PFSK-1 (cell line): Measurements from ENCODE around the gene KLHDC7B.

Experiments used
- FOXP2 ChIP-seq: optimal IDR thresholded peaks from 2 replicates; pipeline ENCODE3; 2011; ENCODE audit warnings: borderline replicate concordance, control low read depth, inconsistent platforms; ENCODE audit not compliant: insufficient read depth; ENCODE audit errors: extremely low read length, extremely low read depth
- POLR2AphosphoS5 ChIP-seq: IDR thresholded peaks from 2 replicates; pipeline ENCODE4 v1.6.1; 2012; ENCODE audit warnings: low read depth, mild to moderate bottlenecking, control low read depth, low read length, moderate library complexity
- REST ChIP-seq, 2 experiments: IDR thresholded peaks; 2 replicates each; pipeline versions ENCODE4 v1.6.1 to v1.8.0; 2011 to 2012; ENCODE audit warnings: low read depth in 2 of 2, low read length in 2 of 2, control low read depth in 1 of 2, inconsistent platforms in 1 of 2, mild to moderate bottlenecking in 1 of 2, moderate library complexity in 1 of 2; ENCODE audit not compliant: insufficient read depth in 1 of 2
- SIN3A ChIP-seq: IDR thresholded peaks from 2 replicates; pipeline ENCODE4 v1.6.1; 2012; ENCODE audit warnings: mild to moderate bottlenecking, low read length, moderate library complexity, borderline replicate concordance; ENCODE audit not compliant: insufficient read depth
- TAF1 ChIP-seq: IDR thresholded peaks from 2 replicates; pipeline ENCODE4 v1.6.1; 2012; ENCODE audit warnings: low read length, control low read depth, borderline replicate concordance; ENCODE audit not compliant: insufficient read depth

KLHDC7B gene

GRCh38 chr22:50587407-50587806 lies 41.7 kb downstream of the KLHDC7B start:
- no peak for TF ChIP-seq REST (IDR thresholded peaks at IDR 0.05; ENCODE audit: insufficient read depth in 1 of 2, low read depth in 2 of 2, low read length in 2 of 2)
- TF ChIP-seq FOXP2: no peak
- no peak for TF ChIP-seq POLR2AphosphoS5
- TF ChIP-seq TAF1: no peak
- TF ChIP-seq SIN3A: no peak

DNA sequence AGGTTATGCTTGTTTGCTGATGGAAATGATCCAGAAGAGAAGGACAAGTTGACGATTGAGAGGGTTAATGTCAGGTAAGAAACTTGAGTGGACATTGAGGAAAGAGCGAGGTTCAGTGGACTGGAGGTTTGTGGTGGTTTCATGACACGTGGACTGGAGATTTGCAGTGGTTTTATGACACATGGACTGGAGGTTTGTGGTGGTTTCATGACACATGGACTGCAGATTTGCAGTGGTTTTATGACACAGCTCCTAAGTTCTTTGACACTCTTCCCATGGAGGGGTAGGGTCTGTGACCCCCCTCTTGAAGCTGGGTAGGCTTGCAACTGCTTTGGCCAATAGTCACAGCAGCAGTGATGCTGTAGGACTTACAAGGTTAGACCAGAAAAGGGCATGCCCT lies 49.5 kb downstream of the KLHDC7B start:
- TF ChIP-seq FOXP2 (no peak), REST (IDR thresholded peaks at IDR 0.05; ENCODE audit: insufficient read depth in 1 of 2, low read depth in 2 of 2, low read length in 2 of 2) (no peak), POLR2AphosphoS5 (no peak), SIN3A (no peak), TAF1 (no peak)

GRCh38 chr22:50597097-50597496 lies 51.4 kb downstream of the KLHDC7B start:
- no peak for TF ChIP-seq FOXP2
- TF ChIP-seq TAF1: no peak
- TF ChIP-seq POLR2AphosphoS5: no peak
- no peak for TF ChIP-seq SIN3A
- TF ChIP-seq REST (IDR thresholded peaks at IDR 0.05; ENCODE audit: insufficient read depth in 1 of 2, low read depth in 2 of 2, low read length in 2 of 2): no peak

DNA sequence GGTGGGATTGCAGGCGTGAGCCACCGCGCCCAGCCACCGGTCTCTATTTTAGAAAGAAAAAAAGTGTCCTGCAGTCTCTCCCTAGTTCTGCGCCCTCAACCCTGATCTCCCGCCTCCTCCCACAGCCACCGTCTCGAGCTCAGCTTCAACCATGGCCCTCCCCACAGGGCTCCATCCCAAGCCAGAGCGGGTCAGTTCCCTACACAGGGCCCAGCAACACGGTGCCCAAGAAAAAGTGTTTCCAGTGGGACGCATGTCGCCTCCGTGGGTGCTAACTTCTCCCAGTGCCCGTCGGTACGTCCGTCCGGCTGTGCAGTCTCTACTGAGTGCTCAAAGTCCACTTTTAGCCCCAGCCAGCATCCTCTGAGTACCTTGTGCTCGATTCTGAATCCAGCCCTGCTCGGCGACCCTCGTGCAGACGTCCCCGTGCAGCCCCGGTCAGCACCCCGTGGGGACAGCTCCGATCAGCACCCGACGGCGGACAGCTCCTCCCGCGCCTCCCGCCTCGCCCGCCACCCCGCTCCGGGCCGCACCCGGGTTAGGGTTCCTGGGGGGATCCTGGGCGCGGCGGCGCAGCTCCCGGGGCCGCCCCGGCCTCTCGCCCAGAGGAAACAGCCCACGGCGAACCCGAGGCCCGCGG lies 54.2 kb downstream of the KLHDC7B start:
- peak; percentile 96 to 99 for TF ChIP-seq REST (IDR thresholded peaks at IDR 0.05; ENCODE audit: insufficient read depth in 1 of 2, low read depth in 2 of 2, low read length in 2 of 2)
- TF ChIP-seq POLR2AphosphoS5: no peak
- no peak for TF ChIP-seq TAF1
- TF ChIP-seq SIN3A: peak; percentile 95; the same call in 1 of the 2 replicates
- peak; percentile 43 for TF ChIP-seq FOXP2
